HepG2 (cell line): ENCODE results near the gene BEST2. TPM values are rescaled to one million over a fixed set of nuclear protein-coding genes. Genes with fewer than 3 reads are reported as not detected.
A peak's percentile ranks its signal among the peaks of the same experiment; 100 is the strongest.

Experiments used
- BRD4 ChIP-seq: sonication (generic); formaldehyde crosslinking; IDR thresholded peaks from 2 replicates; pipeline ENCODE4 v1.4.0; 2020; ENCODE audit warnings: missing genetic modification reagents
- HNRNPH1 ChIP-seq: fragments of 200-400 bp; formaldehyde crosslinking; optimal IDR thresholded peaks from 2 replicates; pipeline ENCODE3; 2017; ENCODE audit warnings: mild to moderate bottlenecking, low read depth, low read length
- MAFK ChIP-seq, 2 experiments: IDR thresholded peaks in 1 of 2; conservative IDR thresholded peaks in 1 of 2; 2 replicates each; pipeline ENCODE4 v1.6.1; 2011; ENCODE audit warnings: improper control_type of control experiment in 2 of 2, low read length in 2 of 2
- MIER3 ChIP-seq: IDR thresholded peaks from 2 replicates; pipeline ENCODE4 v1.6.1; 2016; ENCODE audit warnings: missing compliant biosample characterization, borderline replicate concordance
- PHF20 ChIP-seq: sonication (generic); formaldehyde crosslinking; IDR thresholded peaks from 2 replicates; pipeline ENCODE4 v1.5.0; 2020; ENCODE audit warnings: mild to moderate bottlenecking, missing genetic modification reagents
- SAFB2 ChIP-seq: sonication (generic); formaldehyde crosslinking; IDR thresholded peaks from 2 replicates; pipeline ENCODE4 v1.5.1; 2020; ENCODE audit warnings: missing genetic modification reagents, low read depth, mild to moderate bottlenecking, borderline replicate concordance
- TARDBP ChIP-seq: sonication (generic); formaldehyde crosslinking; IDR thresholded peaks from 2 replicates; pipeline ENCODE4 v1.8.0; 2022; ENCODE audit warnings: mild to moderate bottlenecking, missing genetic modification reagents
- ZNF318 ChIP-seq: sonication (generic); formaldehyde crosslinking; IDR thresholded peaks from 2 replicates; pipeline ENCODE4 v1.4.0; 2020; ENCODE audit warnings: mild to moderate bottlenecking, missing genetic modification reagents
- ZSCAN21 ChIP-seq: sonication (generic); formaldehyde crosslinking; IDR thresholded peaks from 2 replicates; pipeline ENCODE4 v1.8.0; 2022; ENCODE audit warnings: mild to moderate bottlenecking, missing genetic modification reagents, moderate library complexity, borderline replicate concordance
- polyA plus RNA-seq, 8 experiments: library from polyadenylated mRNA; depleted of rRNA in 3 of 8; stranded (reverse) in 7 of 8; unstranded in 1 of 8; fragments of >200 nt; fragmentation: Illumina TruSeq in 4 of 8; extraction: Trizol in 4 of 8; gene quantifications; 2 replicates each; pipeline versions ENCODE4 v1.2.1 to v1.2.3, GENCODE V29; 2011 to 2016; ENCODE audit warnings: low read depth in 4 of 8, missing spikeins in 1 of 8, mixed read lengths in 1 of 8; ENCODE audit not compliant: insufficient read depth in 1 of 8
- total RNA-seq, 5 experiments: library from RNA; depleted of rRNA; stranded (reverse); fragments of >200 nt; fragmentation: Illumina TruSeq; extraction: Trizol; gene quantifications; 2 replicates each; pipeline ENCODE4 v1.2.3, GENCODE V29; 2016; ENCODE audit warnings: low read depth in 1 of 5
- TF ChIP-seq, protein P1 (sequence below): sonication (generic); formaldehyde crosslinking; IDR thresholded peaks from 2 replicates; pipeline ENCODE4 v1.4.0; 2020; ENCODE audit warnings: missing genetic modification reagents, mild to moderate bottlenecking, borderline replicate concordance
- TF ChIP-seq, protein P2 (sequence below): sonication (generic); formaldehyde crosslinking; IDR thresholded peaks from 2 replicates; pipeline ENCODE4 v1.8.0; 2022; ENCODE audit warnings: missing genetic modification reagents, mild to moderate bottlenecking, moderate library complexity, borderline replicate concordance

The BEST2 gene
- total and polyA plus RNA-seq, 2 of the 13 experiments (the other 11 are each of a cell fraction or from before 2014, with no cell fraction given) = not detected

GRCh38 chr19:12806242-12807081 lies 54.9 kb downstream of the BEST2 start, which contains the start of gene RNASEH2A (continued):
- TF ChIP-seq, protein P1, sequence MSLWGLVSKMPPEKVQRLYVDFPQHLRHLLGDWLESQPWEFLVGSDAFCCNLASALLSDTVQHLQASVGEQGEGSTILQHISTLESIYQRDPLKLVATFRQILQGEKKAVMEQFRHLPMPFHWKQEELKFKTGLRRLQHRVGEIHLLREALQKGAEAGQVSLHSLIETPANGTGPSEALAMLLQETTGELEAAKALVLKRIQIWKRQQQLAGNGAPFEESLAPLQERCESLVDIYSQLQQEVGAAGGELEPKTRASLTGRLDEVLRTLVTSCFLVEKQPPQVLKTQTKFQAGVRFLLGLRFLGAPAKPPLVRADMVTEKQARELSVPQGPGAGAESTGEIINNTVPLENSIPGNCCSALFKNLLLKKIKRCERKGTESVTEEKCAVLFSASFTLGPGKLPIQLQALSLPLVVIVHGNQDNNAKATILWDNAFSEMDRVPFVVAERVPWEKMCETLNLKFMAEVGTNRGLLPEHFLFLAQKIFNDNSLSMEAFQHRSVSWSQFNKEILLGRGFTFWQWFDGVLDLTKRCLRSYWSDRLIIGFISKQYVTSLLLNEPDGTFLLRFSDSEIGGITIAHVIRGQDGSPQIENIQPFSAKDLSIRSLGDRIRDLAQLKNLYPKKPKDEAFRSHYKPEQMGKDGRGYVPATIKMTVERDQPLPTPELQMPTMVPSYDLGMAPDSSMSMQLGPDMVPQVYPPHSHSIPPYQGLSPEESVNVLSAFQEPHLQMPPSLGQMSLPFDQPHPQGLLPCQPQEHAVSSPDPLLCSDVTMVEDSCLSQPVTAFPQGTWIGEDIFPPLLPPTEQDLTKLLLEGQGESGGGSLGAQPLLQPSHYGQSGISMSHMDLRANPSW (CRISPR knock-in tag) = no peak
- TF ChIP-seq SAFB2 = peak; percentile 64
- no peak for TF ChIP-seq TARDBP (CRISPR knock-in tag)
- peak; percentile 69; the same call in 1 of the 2 replicates for TF ChIP-seq MIER3
- TF ChIP-seq, protein P2, sequence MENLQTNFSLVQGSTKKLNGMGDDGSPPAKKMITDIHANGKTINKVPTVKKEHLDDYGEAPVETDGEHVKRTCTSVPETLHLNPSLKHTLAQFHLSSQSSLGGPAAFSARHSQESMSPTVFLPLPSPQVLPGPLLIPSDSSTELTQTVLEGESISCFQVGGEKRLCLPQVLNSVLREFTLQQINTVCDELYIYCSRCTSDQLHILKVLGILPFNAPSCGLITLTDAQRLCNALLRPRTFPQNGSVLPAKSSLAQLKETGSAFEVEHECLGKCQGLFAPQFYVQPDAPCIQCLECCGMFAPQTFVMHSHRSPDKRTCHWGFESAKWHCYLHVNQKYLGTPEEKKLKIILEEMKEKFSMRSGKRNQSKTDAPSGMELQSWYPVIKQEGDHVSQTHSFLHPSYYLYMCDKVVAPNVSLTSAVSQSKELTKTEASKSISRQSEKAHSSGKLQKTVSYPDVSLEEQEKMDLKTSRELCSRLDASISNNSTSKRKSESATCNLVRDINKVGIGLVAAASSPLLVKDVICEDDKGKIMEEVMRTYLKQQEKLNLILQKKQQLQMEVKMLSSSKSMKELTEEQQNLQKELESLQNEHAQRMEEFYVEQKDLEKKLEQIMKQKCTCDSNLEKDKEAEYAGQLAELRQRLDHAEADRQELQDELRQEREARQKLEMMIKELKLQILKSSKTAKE = no peak; the same call in 1 of the 2 replicates
- TF ChIP-seq PHF20 = peak; percentile 85
- TF ChIP-seq HNRNPH1 = no peak
- no peak for TF ChIP-seq ZSCAN21 (CRISPR knock-in tag)
- no peak for TF ChIP-seq MAFK (conservative IDR thresholded peaks at IDR 0.05 in 1 of 2, IDR thresholded peaks at IDR 0.05 in 1 of 2; ENCODE audit: low read length in 2 of 2)
- 0 out of 2 replicates have a peak, but pooled peaks have one; percentile 41 for TF ChIP-seq ZNF318
- TF ChIP-seq BRD4 = 0 out of 2 replicates have a peak, but pooled peaks have one; percentile 17
